IPS-15b (cell line): ENCODE data around the gene RAB3GAP2.
"Not testable (repeated sequence)": the region's sequence is repeated elsewhere in the genome, so short reads cannot be mapped to it uniquely, and the experiment has no call there.

Experiments
- H3K27me3 ChIP-seq: one replicate; pipeline ENCODE4 v1.6.1; 2013; ENCODE audit warnings: low read length; ENCODE audit not compliant: control insufficient read depth, insufficient read depth
- H3K36me3 ChIP-seq: one replicate; pipeline ENCODE4 v1.6.1; 2013; ENCODE audit warnings: low read length; ENCODE audit not compliant: control insufficient read depth, insufficient read depth
- H3K4me1 ChIP-seq: one replicate; pipeline ENCODE4 v1.6.1; 2013; ENCODE audit warnings: mild to moderate bottlenecking, low read length; ENCODE audit not compliant: control insufficient read depth, insufficient read depth
- H3K4me3 ChIP-seq: one replicate; pipeline ENCODE4 v1.5.1; 2013; ENCODE audit warnings: low read depth, low read length
- H3K9ac ChIP-seq: one replicate; pipeline ENCODE4 v1.6.1; 2013; ENCODE audit warnings: low read depth, mild to moderate bottlenecking, low read length
- H3K9me3 ChIP-seq: one replicate; pipeline ENCODE4 v1.6.1; 2013; ENCODE audit warnings: mild to moderate bottlenecking, low read length; ENCODE audit not compliant: control insufficient read depth, insufficient read depth

The RAB3GAP2 gene

GRCh38 chr1:220255204-220255603, 17.0 kb downstream of the RAB3GAP2 start:
- peaks cover 9% of the 10 kb centered on the region for H3K9me3 ChIP-seq
- no peaks in the 10 kb centered on the region for H3K27me3 ChIP-seq
- H3K4me1 ChIP-seq = no peaks in the 10 kb centered on the region
- H3K9ac ChIP-seq = no peak overlapping the region
- no peak overlapping the region for H3K4me3 ChIP-seq
- H3K36me3 ChIP-seq = peaks cover 16% of the 10 kb centered on the region

GRCh38 chr1:220253290-220253689, 19.0 kb downstream of the RAB3GAP2 start:
- not testable (repeated sequence) for H3K27me3 ChIP-seq, H3K4me1 ChIP-seq, H3K4me3 ChIP-seq, H3K9ac ChIP-seq
- Histone ChIP-seq H3K36me3 (peaks cover 32% of the 10 kb centered on the region), H3K9me3 (peaks cover 24% of the 10 kb centered on the region)

GRCh38 chr1:220251272-220251671, 21.0 kb downstream of the RAB3GAP2 start:
- Histone ChIP-seq H3K4me1 (no peaks in the 10 kb centered on the region), H3K9me3 (peaks cover 24% of the 10 kb centered on the region), H3K4me3 (no peak overlapping the region), H3K9ac (no peak overlapping the region), H3K36me3 (peaks cover 32% of the 10 kb centered on the region), H3K27me3 (no peaks in the 10 kb centered on the region)

GRCh38 chr1:220250681-220251080, 21.6 kb downstream of the RAB3GAP2 start:
- H3K4me1 ChIP-seq = no peaks in the 10 kb centered on the region
- H3K9me3 ChIP-seq = peaks cover 24% of the 10 kb centered on the region
- H3K27me3 ChIP-seq = no peaks in the 10 kb centered on the region
- no peak overlapping the region for H3K4me3 ChIP-seq
- H3K9ac ChIP-seq = no peak overlapping the region
- H3K36me3 ChIP-seq = peaks cover 32% of the 10 kb centered on the region

GRCh38 chr1:220249522-220249921, 22.7 kb downstream of the RAB3GAP2 start:
- peaks cover 32% of the 10 kb centered on the region for H3K36me3 ChIP-seq
- no peaks in the 10 kb centered on the region for H3K27me3 ChIP-seq
- no peaks in the 10 kb centered on the region for H3K4me1 ChIP-seq
- H3K9ac ChIP-seq = no peak overlapping the region
- no peak overlapping the region for H3K4me3 ChIP-seq
- peaks cover 24% of the 10 kb centered on the region for H3K9me3 ChIP-seq

GRCh38 chr1:220248715-220249265, 23.5 kb downstream of the RAB3GAP2 start:
- H3K36me3 ChIP-seq = peaks cover 32% of the 10 kb centered on the region
- not testable (repeated sequence) for H3K4me3 ChIP-seq, H3K4me1 ChIP-seq, H3K9ac ChIP-seq, H3K27me3 ChIP-seq
- peaks cover 24% of the 10 kb centered on the region for H3K9me3 ChIP-seq

GRCh38 chr1:220245900-220246299, 26.4 kb downstream of the RAB3GAP2 start:
- not testable (repeated sequence) for H3K4me3 ChIP-seq, H3K9ac ChIP-seq, H3K4me1 ChIP-seq, H3K27me3 ChIP-seq
- peaks cover 18% of the 10 kb centered on the region for H3K9me3 ChIP-seq
- H3K36me3 ChIP-seq = peaks cover 17% of the 10 kb centered on the region

GRCh38 chr1:220243947-220244346, 28.3 kb downstream of the RAB3GAP2 start:
- Histone ChIP-seq H3K9ac (no peak overlapping the region), H3K4me1 (no peaks in the 10 kb centered on the region), H3K9me3 (peaks cover 2% of the 10 kb centered on the region), H3K36me3 (peaks cover 4% of the 10 kb centered on the region), H3K27me3 (no peaks in the 10 kb centered on the region), H3K4me3 (no peak overlapping the region)

- Histone ChIP-seq H3K4me3 (no peak overlapping the region), H3K36me3 (no peaks in the 10 kb centered on the region), H3K27me3 (no peaks in the 10 kb centered on the region), H3K9me3 (no peaks in the 10 kb centered on the region), H3K9ac (no peak overlapping the region), H3K4me1 (no peaks in the 10 kb centered on the region)
Observed at GRCh38 chr1:220241072-220241663, 31.1 kb downstream of the RAB3GAP2 start.

- Histone ChIP-seq H3K4me3 (no peak overlapping the region), H3K9ac (no peak overlapping the region), H3K27me3 (no peaks in the 10 kb centered on the region), H3K4me1 (peaks cover 6% of the 10 kb centered on the region), H3K36me3 (no peaks in the 10 kb centered on the region), H3K9me3 (no peaks in the 10 kb centered on the region)
Observed at GRCh38 chr1:220239966-220240365, 32.3 kb downstream of the RAB3GAP2 start.

- peaks cover 6% of the 10 kb centered on the region for H3K4me1 ChIP-seq
- H3K4me3 ChIP-seq = no peak overlapping the region
- H3K9ac ChIP-seq = no peak overlapping the region
- no peaks in the 10 kb centered on the region for H3K36me3 ChIP-seq
- H3K27me3 ChIP-seq = no peaks in the 10 kb centered on the region
- H3K9me3 ChIP-seq = no peaks in the 10 kb centered on the region
Observed at GRCh38 chr1:220239213-220239612, 33.0 kb downstream of the RAB3GAP2 start.

- not testable (repeated sequence) for H3K27me3 ChIP-seq, H3K36me3 ChIP-seq, H3K9me3 ChIP-seq, H3K9ac ChIP-seq, H3K4me1 ChIP-seq, H3K4me3 ChIP-seq
Observed at GRCh38 chr1:220236278-220236677, 36.0 kb downstream of the RAB3GAP2 start.
